ENCODE data around the gene ARHGEF2. TPM values are rescaled to one million over a fixed set of nuclear protein-coding genes. Genes with fewer than 3 reads are reported as not detected.

Gene ARHGEF2
- total and polyA plus RNA-seq, 2 of the 13 experiments (the other 11 are each of a cell fraction or from before 2014, with no cell fraction given), result 16.1 to 32.1 TPM

GRCh38 chr1:155911156-155912055 is 66.9 kb downstream of the ARHGEF2 start, which contains the start of gene RIT1 (continued):
- TF ChIP-seq TAF15 (IDR thresholded peaks at IDR 0.05; ENCODE audit: low read depth, low read length, poor library complexity, severe bottlenecking) (no peak), LBX2 (CRISPR knock-in tag; IDR thresholded peaks at IDR 0.05; ENCODE audit: borderline replicate concordance) (no peak), MLLT10 (CRISPR knock-in tag; IDR thresholded peaks at IDR 0.05) (no peak), MIER2 (CRISPR knock-in tag; IDR thresholded peaks at IDR 0.05) (no peak), MZF1 (CRISPR knock-in tag; IDR thresholded peaks at IDR 0.05; ENCODE audit: borderline replicate concordance) (no peak), ZNF674 (CRISPR knock-in tag; IDR thresholded peaks at IDR 0.05; ENCODE audit: low read depth) (no peak), ZNF792 (CRISPR knock-in tag; IDR thresholded peaks at IDR 0.05) (0 out of 2 replicates have a peak, but pooled peaks have one; percentile 16), RARG (CRISPR knock-in tag; IDR thresholded peaks at IDR 0.05; ENCODE audit: low read depth) (no peak), ZNF552 (CRISPR knock-in tag; IDR thresholded peaks at IDR 0.05; ENCODE audit: borderline replicate concordance) (no peak), TOE1 (CRISPR knock-in tag; IDR thresholded peaks at IDR 0.05) (no peak), ZNF430 (CRISPR knock-in tag; IDR thresholded peaks at IDR 0.05) (no peak), ZC3H13 (CRISPR knock-in tag; IDR thresholded peaks at IDR 0.05) (no peak), AGO2 (optimal IDR thresholded peaks at IDR 0.05; ENCODE audit: low read depth, low read length) (peak; percentile 98), ZNF614 (CRISPR knock-in tag; IDR thresholded peaks at IDR 0.05; ENCODE audit: borderline replicate concordance) (no peak), ZNF24 (IDR thresholded peaks at IDR 0.05) (no peak), RBM22 (optimal IDR thresholded peaks at IDR 0.05; ENCODE audit: low read length) (peak; percentile 59), GABPB1 (CRISPR knock-in tag; IDR thresholded peaks at IDR 0.05) (peak; percentile 76), ZNF574 (CRISPR knock-in tag; IDR thresholded peaks at IDR 0.05) (peak; percentile 61), NFIB (CRISPR knock-in tag; IDR thresholded peaks at IDR 0.05; ENCODE audit: borderline replicate concordance) (no peak), XRCC5 (optimal IDR thresholded peaks at IDR 0.05; ENCODE audit: low read length) (peak; percentile 51), IKZF4 (CRISPR knock-in tag; IDR thresholded peaks at IDR 0.05; ENCODE audit: borderline replicate concordance, low read depth, not compliant biosample characterization) (no peak), RBFOX2 (IDR thresholded peaks at IDR 0.05; ENCODE audit: low read depth, low read length) (peak; percentile 75), ZNF20 (CRISPR knock-in tag; IDR thresholded peaks at IDR 0.05) (no peak)
- TF ChIP-seq, protein P1, sequence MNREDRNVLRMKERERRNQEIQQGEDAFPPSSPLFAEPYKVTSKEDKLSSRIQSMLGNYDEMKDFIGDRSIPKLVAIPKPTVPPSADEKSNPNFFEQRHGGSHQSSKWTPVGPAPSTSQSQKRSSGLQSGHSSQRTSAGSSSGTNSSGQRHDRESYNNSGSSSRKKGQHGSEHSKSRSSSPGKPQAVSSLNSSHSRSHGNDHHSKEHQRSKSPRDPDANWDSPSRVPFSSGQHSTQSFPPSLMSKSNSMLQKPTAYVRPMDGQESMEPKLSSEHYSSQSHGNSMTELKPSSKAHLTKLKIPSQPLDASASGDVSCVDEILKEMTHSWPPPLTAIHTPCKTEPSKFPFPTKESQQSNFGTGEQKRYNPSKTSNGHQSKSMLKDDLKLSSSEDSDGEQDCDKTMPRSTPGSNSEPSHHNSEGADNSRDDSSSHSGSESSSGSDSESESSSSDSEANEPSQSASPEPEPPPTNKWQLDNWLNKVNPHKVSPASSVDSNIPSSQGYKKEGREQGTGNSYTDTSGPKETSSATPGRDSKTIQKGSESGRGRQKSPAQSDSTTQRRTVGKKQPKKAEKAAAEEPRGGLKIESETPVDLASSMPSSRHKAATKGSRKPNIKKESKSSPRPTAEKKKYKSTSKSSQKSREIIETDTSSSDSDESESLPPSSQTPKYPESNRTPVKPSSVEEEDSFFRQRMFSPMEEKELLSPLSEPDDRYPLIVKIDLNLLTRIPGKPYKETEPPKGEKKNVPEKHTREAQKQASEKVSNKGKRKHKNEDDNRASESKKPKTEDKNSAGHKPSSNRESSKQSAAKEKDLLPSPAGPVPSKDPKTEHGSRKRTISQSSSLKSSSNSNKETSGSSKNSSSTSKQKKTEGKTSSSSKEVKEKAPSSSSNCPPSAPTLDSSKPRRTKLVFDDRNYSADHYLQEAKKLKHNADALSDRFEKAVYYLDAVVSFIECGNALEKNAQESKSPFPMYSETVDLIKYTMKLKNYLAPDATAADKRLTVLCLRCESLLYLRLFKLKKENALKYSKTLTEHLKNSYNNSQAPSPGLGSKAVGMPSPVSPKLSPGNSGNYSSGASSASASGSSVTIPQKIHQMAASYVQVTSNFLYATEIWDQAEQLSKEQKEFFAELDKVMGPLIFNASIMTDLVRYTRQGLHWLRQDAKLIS (CRISPR knock-in tag; IDR thresholded peaks at IDR 0.05), result no peak

All from HepG2 (cell line).